ENCODE results near the gene MAGEC1. TPM values are rescaled to one million over a fixed set of nuclear protein-coding genes. Genes with fewer than 3 reads are reported as not detected.
"Not testable (repeated sequence)": the region's sequence is repeated elsewhere in the genome, so short reads cannot be mapped to it uniquely, and the experiment has no call there.

MAGEC1 gene, protein sequence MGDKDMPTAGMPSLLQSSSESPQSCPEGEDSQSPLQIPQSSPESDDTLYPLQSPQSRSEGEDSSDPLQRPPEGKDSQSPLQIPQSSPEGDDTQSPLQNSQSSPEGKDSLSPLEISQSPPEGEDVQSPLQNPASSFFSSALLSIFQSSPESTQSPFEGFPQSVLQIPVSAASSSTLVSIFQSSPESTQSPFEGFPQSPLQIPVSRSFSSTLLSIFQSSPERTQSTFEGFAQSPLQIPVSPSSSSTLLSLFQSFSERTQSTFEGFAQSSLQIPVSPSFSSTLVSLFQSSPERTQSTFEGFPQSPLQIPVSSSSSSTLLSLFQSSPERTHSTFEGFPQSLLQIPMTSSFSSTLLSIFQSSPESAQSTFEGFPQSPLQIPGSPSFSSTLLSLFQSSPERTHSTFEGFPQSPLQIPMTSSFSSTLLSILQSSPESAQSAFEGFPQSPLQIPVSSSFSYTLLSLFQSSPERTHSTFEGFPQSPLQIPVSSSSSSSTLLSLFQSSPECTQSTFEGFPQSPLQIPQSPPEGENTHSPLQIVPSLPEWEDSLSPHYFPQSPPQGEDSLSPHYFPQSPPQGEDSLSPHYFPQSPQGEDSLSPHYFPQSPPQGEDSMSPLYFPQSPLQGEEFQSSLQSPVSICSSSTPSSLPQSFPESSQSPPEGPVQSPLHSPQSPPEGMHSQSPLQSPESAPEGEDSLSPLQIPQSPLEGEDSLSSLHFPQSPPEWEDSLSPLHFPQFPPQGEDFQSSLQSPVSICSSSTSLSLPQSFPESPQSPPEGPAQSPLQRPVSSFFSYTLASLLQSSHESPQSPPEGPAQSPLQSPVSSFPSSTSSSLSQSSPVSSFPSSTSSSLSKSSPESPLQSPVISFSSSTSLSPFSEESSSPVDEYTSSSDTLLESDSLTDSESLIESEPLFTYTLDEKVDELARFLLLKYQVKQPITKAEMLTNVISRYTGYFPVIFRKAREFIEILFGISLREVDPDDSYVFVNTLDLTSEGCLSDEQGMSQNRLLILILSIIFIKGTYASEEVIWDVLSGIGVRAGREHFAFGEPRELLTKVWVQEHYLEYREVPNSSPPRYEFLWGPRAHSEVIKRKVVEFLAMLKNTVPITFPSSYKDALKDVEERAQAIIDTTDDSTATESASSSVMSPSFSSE
- not detected for polyA plus RNA-seq (ENCODE audit: insufficient read length in 4 of 4)

DNA sequence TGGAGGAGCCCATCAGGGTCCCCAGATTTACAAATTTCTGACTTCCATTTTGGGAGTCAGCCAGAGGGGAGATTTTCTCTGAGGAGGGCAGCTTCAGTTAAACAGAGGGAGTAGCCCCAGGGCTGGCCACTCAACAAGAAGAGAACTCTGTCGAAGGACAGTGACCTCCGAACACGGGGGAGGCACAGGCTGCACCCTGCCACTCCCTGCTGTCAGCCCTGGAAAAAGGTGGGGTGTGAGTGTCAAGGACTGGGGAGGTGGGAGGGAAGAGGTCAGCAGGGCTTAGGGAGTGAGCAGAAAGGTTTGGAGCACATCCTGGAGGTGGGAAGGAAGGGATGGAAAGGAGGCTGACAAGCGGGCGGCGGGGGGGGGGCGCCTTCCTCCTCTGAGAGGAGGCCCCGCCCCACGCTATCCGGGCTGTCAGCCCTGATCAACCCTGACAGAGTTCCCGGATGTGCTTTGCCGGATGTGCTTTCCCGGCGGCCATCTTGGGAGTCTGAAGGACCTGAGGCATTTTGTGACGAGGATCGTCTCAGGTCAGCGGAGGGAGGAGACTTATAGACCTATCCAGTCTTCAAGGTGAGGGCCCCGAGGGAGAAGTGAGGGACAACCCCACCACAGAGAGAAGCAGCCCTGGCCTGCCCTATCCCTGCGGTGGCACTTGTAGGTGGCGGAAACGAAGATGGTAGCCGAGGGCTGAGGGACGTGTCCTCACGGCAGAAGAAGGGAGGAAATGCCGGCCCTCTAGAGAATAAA is at the start of gene MAGEC1:
Gene MAGEC1, plus strand, starts transcription at position 495 of the 756 bp plus-strand sequence. CDS start 1,179 bp downstream, outside the sequence.
- no peak for DNase-seq (ENCODE audit: low read depth in 4 of 4, low spot score in 3 of 4)

DNA sequence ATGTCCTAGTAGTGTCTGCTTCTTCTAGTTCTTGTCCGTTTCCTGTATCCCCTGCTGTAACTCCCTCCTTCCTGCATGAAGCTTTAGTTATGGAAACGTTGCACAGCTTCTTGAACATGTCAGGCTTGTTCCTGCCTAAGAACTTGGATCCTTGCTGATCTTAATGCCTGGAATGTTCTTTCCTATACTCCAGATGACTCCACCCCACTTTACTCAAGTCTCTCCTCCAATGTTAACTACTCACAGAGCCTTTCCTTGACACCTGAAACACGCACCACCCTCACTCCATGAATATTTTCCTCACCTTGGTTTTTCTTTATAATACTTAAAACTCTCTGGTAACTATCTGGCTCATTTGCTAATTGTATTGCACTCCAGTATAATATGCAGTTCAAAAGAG is 46.2 kb upstream of the MAGEC1 start:
- no peak for DNase-seq (ENCODE audit: low read depth in 4 of 4, low spot score in 3 of 4)

DNA sequence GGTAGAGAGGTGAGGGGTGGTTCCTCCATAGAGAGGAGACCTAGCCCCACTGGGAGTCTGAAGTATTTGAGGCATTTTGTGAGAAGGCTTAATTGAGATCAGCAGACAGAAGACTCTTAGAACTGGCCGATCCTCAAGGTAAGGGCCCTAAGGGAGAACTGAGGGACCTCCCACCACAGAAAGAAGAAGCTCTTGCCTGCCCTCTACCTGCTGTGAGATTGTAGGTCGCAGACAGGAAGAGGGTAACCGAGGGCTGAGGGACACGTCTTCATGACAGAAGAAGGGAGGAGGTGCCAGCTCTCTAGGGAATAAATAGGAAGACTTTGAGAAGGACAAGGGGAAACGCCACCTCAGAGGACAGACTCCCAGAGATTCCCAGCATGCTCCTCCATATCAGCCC is 24.1 kb upstream of the MAGEC1 start:
- DNase-seq (ENCODE audit: low read depth in 4 of 4, low spot score in 3 of 4), result no peak

DNA sequence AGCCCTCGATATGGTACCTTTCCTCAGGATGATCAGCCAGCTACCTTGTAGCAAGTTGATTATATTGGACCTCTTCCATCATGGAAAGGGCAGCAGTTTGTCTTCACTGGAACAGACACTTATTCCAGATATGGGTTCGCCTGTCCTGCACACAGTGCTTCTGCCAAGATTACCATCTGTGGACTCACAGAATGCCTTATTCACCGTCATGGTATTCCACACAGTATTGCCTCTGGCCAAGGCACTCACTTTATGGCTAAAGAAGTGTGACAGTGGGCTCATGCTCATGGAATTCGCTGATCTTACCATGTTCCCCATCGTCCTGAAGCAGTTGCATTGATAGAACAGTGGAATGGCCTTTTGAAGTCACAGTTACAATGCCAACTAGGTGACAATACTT is 14.9 kb upstream of the MAGEC1 start:
- DNase-seq (ENCODE audit: low read depth in 4 of 4, low spot score in 3 of 4), result not testable (repeated sequence)

DNA sequence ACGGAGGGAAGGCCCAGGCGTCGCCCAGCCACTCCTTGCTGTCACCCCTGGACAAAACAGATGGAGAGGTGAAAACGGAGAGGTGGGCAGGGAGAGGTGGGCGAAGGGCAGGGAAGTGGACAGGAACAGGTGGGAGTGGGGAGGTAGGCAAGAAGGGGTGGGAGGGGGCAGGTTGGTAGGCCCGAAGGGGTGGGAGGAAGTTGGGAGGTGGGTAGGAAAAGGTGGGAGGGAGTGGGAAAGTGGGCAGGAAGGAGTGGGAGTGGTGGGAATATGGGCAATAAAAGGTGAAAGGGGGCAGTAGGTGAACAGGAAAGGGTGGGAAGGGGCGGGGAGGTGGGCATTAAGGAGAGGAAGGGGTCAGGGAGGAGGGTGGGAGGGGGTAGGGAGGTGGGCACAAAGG is 9.0 kb upstream of the MAGEC1 start:
- DNase-seq (ENCODE audit: low read depth in 4 of 4, low spot score in 3 of 4), result no peak

DNA sequence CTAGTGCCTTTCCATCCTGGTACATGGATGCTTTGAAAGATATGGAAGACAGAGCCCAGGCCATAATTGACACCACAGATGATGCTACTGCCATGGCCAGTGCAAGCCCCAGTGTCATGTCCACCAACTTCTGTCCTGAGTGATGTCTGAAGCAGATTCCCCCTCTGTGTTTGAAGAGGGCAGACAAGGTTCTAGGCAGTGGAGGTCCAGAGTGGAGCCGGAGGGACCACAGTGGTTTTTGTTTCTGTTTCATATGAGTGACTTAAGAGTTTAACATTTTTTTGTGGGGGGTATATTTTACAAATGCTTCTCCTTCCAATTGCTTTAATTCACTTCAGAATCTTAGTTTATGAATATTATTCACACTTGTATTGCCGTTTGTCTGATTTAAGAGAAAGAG is 6.0 kb upstream of the MAGEC1 start:
- no peak for DNase-seq (ENCODE audit: low read depth in 4 of 4, low spot score in 3 of 4)

DNA sequence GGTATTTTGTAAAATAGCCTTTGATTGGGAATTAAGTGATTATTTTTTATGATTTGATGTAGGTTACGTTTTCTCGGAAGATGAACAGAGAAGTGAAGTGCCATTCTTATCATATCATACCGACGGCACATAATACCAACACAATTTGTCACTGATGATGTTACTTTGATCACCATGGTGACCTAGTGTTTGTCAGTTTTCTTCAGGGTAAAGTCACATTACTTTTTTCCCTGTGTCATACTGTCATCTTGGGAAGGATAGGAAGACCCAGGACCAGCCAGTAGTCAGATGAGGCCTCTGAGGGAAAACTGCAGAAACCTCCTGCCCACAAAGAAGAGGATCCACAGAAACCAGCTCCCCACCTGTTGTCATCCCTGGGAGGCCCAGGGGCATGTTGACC is 1.3 kb upstream of the MAGEC1 start:
- DNase-seq (ENCODE audit: low read depth in 4 of 4, low spot score in 3 of 4), result no peak

DNA sequence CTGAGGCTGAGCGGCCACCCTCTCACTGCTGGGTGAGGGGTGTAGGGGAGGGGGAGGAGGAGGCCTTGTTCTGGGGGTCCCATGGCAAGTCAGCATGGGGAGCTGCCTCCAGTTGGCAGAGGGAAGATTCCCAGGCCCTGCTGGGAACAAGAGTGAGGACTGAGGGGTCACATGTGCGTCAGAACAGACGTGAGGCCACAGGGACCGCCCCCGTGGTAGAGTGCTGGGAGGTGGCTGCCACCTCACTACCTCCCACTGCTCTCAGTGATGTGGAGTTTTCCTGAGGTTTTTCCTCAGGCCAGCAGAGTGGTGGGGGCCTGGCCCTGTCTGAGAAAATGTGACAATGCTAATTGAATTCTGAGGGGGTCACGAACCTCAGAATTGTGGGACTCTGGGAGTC is 568 bp downstream of the MAGEC1 start:
- no peak for DNase-seq (ENCODE audit: low read depth in 4 of 4, low spot score in 3 of 4)

DNA sequence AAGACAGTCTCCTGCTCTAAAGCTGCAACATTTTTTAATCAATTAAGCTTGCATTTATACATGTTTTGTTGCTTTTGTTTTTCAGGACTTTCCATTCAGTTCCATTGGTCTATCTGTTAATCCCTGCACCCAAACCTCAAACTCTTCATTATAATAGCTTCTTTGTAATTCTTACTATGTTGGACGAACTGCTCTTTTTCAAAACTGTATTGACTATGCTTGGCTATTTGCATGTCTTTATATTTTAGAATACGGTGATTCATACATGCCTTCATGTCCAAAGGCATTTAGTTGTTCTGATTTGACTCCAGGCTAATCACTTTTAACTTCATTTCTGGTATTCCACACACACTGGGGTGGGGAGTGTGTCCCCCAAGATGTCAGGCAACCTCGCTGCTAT is 14.1 kb downstream of the MAGEC1 start:
- no peak for DNase-seq (ENCODE audit: low read depth in 4 of 4, low spot score in 3 of 4)

DNA sequence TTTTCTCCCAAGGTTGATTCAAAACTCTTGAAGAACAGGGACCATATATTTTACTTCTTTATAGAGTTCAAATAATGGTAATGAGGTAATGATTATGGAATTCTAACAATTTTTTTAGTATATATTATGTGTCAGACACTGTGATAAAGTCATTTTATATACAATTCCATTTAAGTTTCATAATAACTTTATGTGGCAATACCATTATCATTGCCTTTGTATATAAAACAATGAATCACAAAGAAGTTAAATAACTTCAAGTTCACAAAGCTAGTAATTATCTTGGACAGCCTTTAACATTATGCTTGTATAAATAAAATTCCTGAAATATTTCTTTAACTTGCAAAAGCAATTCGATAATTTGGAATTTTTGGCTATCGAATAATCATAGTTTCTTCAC is 20.6 kb downstream of the MAGEC1 start:
- no peak for DNase-seq (ENCODE audit: low read depth in 4 of 4, low spot score in 3 of 4)

DNA sequence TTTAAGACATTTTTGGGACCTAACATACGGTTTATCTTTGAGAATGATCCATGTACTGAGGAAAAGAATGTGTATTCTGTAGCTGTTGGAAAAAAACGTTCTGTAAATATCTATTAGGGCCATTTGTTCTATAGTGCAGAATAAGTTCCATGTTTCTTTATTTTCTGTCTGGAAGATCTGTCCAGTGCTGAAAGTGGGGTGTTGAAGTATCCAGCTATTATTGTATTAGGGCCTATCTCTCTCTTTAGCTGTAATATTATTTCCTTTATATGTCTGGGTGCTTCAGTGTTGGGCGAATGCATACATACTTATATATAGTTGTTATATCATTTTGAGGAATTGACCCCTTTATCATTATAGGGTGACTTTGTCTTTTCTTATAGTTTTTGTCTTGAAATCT is 24.7 kb downstream of the MAGEC1 start:
- no peak for DNase-seq (ENCODE audit: low read depth in 4 of 4, low spot score in 3 of 4)

DNA sequence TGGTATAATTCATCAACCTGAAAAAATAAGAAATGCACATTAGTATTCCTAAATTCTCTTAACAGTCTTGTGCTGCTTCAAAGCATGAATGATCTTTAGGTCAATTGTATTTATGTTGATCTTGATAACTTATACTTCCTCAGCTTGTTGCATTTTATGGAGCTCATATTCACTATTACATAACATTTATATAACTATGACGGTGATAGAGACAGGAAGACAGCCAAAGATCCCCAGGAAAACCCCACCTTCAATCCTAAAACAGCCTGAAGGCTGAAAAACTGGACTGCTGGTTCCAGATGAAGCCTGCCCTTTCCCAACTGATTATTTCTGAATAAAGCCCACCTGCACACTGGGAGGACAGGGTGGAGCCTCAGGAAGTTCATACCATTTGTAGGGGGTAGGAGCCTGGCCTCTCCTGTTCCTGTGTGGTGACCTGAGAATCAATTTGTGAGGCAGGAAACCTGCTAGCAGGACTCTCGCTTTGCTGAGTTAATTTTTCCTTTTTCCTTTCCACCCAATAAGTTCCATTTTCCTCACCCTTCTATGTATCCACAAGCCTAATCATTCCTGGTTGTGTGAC is 30.5 kb downstream of the MAGEC1 start:
- DNase-seq (ENCODE audit: low read depth in 4 of 4, low spot score in 3 of 4), result no peak

DNA sequence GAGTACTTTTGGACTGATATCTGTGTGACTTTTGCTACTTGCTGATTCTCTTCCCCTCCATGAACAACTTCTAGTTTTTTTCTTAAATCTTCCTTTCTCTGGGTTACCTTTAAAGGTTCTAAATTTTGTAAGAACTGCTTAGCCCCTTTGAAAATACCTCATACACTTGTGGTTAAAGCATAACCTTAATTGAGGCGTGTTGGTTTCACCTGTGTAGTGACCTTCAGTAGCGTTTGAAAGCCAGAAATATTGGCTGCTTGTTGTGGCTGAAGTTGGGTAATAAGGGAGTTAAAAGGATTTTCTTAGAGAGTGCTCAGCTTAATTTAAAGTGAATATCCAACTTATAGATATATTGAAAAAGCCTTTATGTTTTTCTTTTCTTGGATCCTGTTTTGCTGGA is 32.0 kb downstream of the MAGEC1 start:
- DNase-seq (ENCODE audit: low read depth in 4 of 4, low spot score in 3 of 4), result no peak

DNA sequence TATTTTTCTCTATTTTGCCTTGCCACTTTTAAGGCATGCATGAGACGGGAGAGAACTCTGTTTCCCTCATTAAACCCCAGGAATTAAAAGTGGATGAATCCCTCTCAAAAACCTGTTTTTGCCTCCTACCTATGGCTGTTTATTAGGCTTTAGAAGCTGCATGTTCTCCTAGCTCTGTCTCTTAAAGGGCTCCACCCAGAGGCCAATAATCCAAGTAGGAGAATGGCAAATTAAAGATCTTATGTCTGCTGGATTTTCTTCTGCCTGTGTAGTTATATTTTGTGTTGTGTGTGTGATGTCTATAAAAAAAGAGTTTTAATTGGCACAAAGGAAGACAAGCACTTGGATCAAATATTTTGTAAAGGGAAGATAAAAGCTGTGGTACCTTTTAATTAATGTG is 32.4 kb downstream of the MAGEC1 start:
- no peak for DNase-seq (ENCODE audit: low read depth in 4 of 4, low spot score in 3 of 4)

DNA sequence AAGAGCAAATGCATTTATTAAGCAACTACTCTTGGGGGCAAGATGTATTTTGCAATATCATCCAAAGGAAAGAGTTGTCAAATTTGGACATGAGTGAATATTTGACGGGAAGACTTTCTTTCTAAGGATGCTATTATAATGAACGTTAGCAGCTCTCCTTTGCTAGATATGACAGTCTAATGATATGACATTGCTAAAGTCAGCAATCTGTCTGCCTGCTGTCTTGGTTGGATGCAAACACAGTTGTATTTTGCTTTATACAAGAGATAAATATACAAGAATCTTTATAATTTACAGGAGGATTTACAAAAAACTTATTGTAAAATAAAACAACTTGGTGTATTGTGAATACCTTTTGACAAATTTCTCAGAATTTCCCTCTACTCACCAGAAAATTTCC is 37.5 kb downstream of the MAGEC1 start:
- no peak for DNase-seq (ENCODE audit: low read depth in 4 of 4, low spot score in 3 of 4)

DNA sequence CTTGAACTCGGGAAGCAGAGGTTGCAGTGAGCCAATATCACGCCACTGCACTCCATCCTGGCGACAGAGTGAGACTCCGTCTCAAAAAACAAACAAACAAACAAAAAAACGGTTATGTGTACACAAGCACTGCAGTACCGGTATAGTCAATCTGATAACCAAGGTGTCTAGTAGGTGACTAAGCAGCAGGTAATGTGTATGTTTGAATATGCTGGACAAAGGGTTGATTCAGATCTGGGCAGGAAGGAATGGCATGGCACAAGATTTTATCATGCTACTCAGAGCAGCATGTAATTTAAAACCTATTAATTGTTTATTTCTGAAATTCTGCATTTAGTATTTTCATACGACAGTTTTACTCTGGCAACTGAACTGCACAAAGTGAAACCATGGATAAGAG is 41.7 kb downstream of the MAGEC1 start:
- no peak for DNase-seq (ENCODE audit: low read depth in 4 of 4, low spot score in 3 of 4)

DNA sequence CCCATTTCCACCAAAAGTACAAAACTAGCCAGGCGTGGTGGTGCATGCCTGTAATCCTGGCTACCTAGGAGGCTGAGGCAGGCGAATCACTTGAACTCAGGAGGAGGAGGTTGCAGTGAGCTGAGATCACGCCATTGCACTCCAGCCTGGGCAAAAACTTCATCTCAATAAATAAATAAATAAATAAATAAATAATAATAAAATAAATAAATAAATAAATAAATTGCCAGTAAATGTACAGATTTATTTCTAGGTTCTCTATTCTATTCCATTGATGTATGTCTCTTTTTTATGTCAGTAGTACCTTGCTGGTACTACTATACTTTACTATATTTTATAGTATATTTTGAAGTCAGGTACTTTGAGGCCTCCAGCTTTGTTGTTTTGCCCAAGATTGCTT is 43.7 kb downstream of the MAGEC1 start:
- DNase-seq (ENCODE audit: low read depth in 4 of 4, low spot score in 3 of 4), result no peak

DNA sequence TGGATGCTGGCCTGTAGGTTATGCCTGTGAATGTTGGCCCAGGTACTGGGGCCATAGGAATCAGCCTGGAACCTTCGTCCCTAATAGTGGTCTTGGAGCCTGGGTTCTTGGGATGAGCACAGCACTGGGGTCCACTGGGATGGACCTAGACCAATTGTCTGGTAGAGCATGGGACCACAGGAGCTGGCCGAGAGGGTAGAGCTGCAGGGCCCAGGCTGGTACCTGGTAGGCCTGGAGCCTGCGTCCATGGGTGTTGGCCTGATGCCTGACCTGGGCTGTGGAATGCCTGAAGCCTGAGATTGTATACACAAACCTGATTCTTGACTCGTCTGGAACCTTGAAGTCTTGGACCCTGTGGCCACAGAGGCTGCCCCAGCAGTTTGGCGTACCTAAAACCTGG is 48.9 kb downstream of the MAGEC1 start:
- DNase-seq (ENCODE audit: low read depth in 4 of 4, low spot score in 3 of 4), result no peak

DNA sequence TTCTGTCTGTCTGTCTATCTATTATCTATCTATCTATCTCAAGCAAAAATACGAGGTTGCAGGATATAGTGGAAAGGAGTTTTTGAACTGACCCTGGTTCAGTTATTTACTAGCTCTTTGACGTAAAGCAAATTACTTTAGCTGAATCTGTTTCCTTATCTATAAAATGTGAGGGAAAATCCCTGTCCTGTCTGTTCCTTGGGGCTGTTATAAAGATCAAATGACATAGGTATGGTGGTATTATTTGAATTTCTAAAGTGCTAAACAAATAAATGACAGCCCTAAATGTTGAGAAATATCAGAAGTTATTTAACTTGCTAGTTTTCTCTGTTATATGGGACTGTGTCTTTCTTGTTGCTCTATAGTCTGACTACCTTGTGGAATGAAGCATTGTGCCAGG is 55.0 kb downstream of the MAGEC1 start:
- no peak for DNase-seq (ENCODE audit: low read depth in 4 of 4, low spot score in 3 of 4)
